GM21825 (cell line): ENCODE results near the gene ZMPSTE24.
A peak's percentile ranks its signal among the peaks of the same experiment; 100 is the strongest.
"Not testable (repeated sequence)": the region's sequence is repeated elsewhere in the genome, so short reads cannot be mapped to it uniquely, and the experiment has no call there.

Experiments
- ATAC-seq: cut with Tn5 transposase; IDR thresholded peaks from one replicate; pipeline ENCODE4 v1.9.1; 2021; ENCODE audit warnings: mild to moderate bottlenecking, moderate library complexity; ENCODE audit not compliant: unreplicated experiment

The ZMPSTE24 gene

GRCh38 chr1:40257688-40258444 lies at the start of gene ZMPSTE24:
Gene ZMPSTE24, plus strand, starts transcription at chr1:40258236. Its CDS starts 36 bp downstream, at chr1:40258272.
- ATAC-seq: peak; percentile 89

GRCh38 chr1:40210511-40211204 lies 47.4 kb upstream of the ZMPSTE24 start:
- no peak for ATAC-seq

- ATAC-seq: no peak
These were observed 39.7 kb upstream of the ZMPSTE24 start for GRCh38 chr1:40218333-40218732.

- ATAC-seq: not testable (repeated sequence)
These were observed 36.5 kb upstream of the ZMPSTE24 start for GRCh38 chr1:40221471-40221905.

- no peak for ATAC-seq
These were observed 35.9 kb upstream of the ZMPSTE24 start for GRCh38 chr1:40221977-40222772.

- ATAC-seq: no peak
These were observed 34.0 kb upstream of the ZMPSTE24 start for GRCh38 chr1:40224040-40224439.

GRCh38 chr1:40226192-40226591 lies 31.8 kb upstream of the ZMPSTE24 start:
- no peak for ATAC-seq

GRCh38 chr1:40232444-40232843 lies 25.6 kb upstream of the ZMPSTE24 start:
- peak; percentile 92 for ATAC-seq

GRCh38 chr1:40239626-40240025 lies 18.4 kb upstream of the ZMPSTE24 start:
- no peak for ATAC-seq

GRCh38 chr1:40240390-40240789 lies 17.6 kb upstream of the ZMPSTE24 start:
- ATAC-seq: no peak

- peak; percentile 20 for ATAC-seq
These were observed 16.7 kb upstream of the ZMPSTE24 start for GRCh38 chr1:40241362-40241761.

GRCh38 chr1:40243351-40243750 lies 14.7 kb upstream of the ZMPSTE24 start:
- ATAC-seq: no peak

GRCh38 chr1:40244138-40244744 lies 13.8 kb upstream of the ZMPSTE24 start:
- no peak for ATAC-seq

- ATAC-seq: no peak
These were observed 12.3 kb upstream of the ZMPSTE24 start for GRCh38 chr1:40245686-40246085.

- no peak for ATAC-seq
These were observed 10.4 kb upstream of the ZMPSTE24 start, which contains the start of gene TMCO2 for GRCh38 chr1:40247655-40248054. Gene TMCO2, plus strand, starts transcription at chr1:40247937. Its CDS starts 57 bp downstream, at chr1:40247994.

- ATAC-seq: no peak
These were observed 9.6 kb upstream of the ZMPSTE24 start for GRCh38 chr1:40248412-40248811.

- no peak for ATAC-seq
These were observed 6.6 kb upstream of the ZMPSTE24 start for GRCh38 chr1:40251456-40251855.

- no peak for ATAC-seq
These were observed 5.4 kb upstream of the ZMPSTE24 start for GRCh38 chr1:40252601-40253000.

- ATAC-seq: no peak
These were observed 2.8 kb upstream of the ZMPSTE24 start for GRCh38 chr1:40255231-40255630.

- no peak for ATAC-seq
These were observed 1.5 kb upstream of the ZMPSTE24 start for GRCh38 chr1:40256401-40257084.
